Right lobe of liver (tissue), 6 donors: ENCODE measurements around the gene ELOB. TPM values are rescaled to one million over a fixed set of nuclear protein-coding genes. Genes with fewer than 3 reads are reported as not detected.

Experiments used
- ATAC-seq, 4 donors: fragments of 200-7000 bp; cut with Tn5 transposase; one replicate each; pipeline ENCODE4 v1.9.1; 2020; ENCODE audit warnings: mild to moderate bottlenecking in 4 of 4, moderate library complexity in 4 of 4
- DNase-seq, 3 donors: peaks; one replicate each; pipeline ENCODE4 v3.0.0-alpha.2; 2020
- H3K27ac ChIP-seq, 3 donors: fragments of 200-600 bp; one replicate each; pipeline ENCODE4 v1.8.0; 2022
- H3K27me3 ChIP-seq, 2 donors: fragments of 200-600 bp; one replicate each; pipeline ENCODE4 v1.8.0; 2022
- H3K36me3 ChIP-seq, 4 donors: fragments of 200-600 bp; sonication (generic) in 1 of 4; one replicate each; pipeline versions ENCODE4 v1.5.1 to v1.8.0; 2017 to 2022; ENCODE audit warnings: control low read depth in 1 of 4
- H3K4me1 ChIP-seq, 4 donors: fragments of 200-600 bp; sonication (generic) in 1 of 4; one replicate each; pipeline versions ENCODE4 v1.5.1 to v1.8.0; 2017 to 2022; ENCODE audit warnings: control low read depth in 1 of 4
- H3K4me3 ChIP-seq, 3 donors: fragments of 200-600 bp; one replicate each; pipeline ENCODE4 v1.8.0; 2022
- H3K9me3 ChIP-seq, 4 donors: fragments of 200-600 bp; sonication (generic) in 1 of 4; one replicate each; pipeline versions ENCODE4 v1.5.1 to v1.8.0; 2017 to 2022; ENCODE audit warnings: control low read depth in 1 of 4
- POLR2A ChIP-seq: fragments of 450-650 bp; IDR thresholded peaks from one replicate; pipeline ENCODE4 v1.6.1; 2017; ENCODE audit warnings: antibody characterized with exemption, mild to moderate bottlenecking
- WGBS: methylation state at CpG from one replicate; pipeline ENCODE4 v1.1.6; 2018; ENCODE audit warnings: low coverage, low lambda C conversion rate; ENCODE audit not compliant: insufficient coverage; ENCODE audit errors: missing lambda C conversion rate; 5-methylcytosine and 5-hydroxymethylcytosine counted together
- intact Hi-C, 2 donors: fragments of 100-400 bp; cut with DNase I; formaldehyde crosslinking; loops; one replicate each; pipeline versions ENCODE4 v1.11.2 to v1.14.1; 2022
- total RNA-seq, 6 experiments: library from RNA; depleted of rRNA in 2 of 6; stranded (reverse); fragments of >200 nt in 2 of 6; fragmentation: NEBNext Ultra II Directional in 3 of 6; extraction: Animal tissue kit (Norgen Biotek cat#: 25700) in 3 of 6; gene quantifications; one replicate each; pipeline versions ENCODE4 v1.1.0 to v1.2.4, GENCODE V29; 2016 to 2023
- TF ChIP-seq, protein P1 (sequence below), 4 donors: fragments of 200-600 bp in 3 of 4; fragments of 450-650 bp in 1 of 4; IDR thresholded peaks; one replicate each; pipeline versions ENCODE4 v1.5.1 to v1.8.0; 2016 to 2022; ENCODE audit warnings: antibody characterized with exemption in 4 of 4, mild to moderate bottlenecking in 2 of 4
- donor health status: DM: no; HTN: yes; CAD: no.
- donor health status: DM: no; HTN: no; CAD: no.
- donor health status: DM: no; HTN: no; CAD: no.
- donor health status: DM: no; HTN: yes; CAD: no.
- donor health status: DM: no; HTN: yes; CAD: no.

The ELOB gene
- total RNA-seq, 6 experiments from 2014 or later = 97.5 to 521 (median 122) TPM

DNA sequence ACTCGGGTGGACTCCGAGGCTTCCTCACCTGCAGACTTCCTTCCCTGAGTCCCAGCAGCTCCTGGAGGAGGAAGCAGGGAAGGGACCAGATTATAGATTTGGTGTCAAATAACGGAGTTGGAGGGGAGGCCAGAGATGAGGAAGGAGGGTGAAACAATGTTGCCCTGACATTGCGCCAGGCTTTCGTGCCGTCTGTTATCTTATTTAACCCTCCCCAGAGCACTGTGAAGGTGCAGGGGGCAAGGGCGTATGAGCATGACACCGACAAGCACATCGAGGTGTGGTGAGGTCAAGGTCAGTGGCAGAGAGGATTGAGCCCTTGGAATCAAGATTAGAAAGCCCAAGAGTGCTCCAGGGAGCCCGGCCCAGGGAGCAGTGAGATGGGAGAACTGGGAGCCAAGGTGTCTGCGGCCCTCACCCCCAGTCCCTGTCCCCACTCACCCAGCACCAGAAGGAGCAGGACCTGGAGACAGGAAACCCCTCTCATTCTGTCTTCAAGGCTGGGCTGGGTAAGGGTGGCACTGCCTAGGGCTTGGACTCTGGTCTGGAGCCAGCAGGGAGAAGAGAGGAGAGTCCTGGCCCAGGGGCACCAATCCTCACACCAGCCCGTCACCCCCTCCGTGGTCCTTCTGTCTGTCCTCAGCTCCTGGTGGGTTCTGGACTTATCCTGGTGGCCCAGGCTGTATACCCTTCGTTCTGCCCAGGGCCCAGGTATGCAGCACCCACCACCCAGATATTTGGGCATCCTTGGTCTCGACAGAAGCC lies 9.2 kb upstream of the ELOB start:
- peaks cover 0 to 4% (median 0%) of the 10 kb centered on the region in 4 donors for H3K4me1 ChIP-seq
- H3K27me3 ChIP-seq = peaks cover 0 to 12% of the 10 kb centered on the region in 2 donors
- no peak for DNase-seq
- WGBS = 20% methylated on average over 9 of the region's 15 CpGs
- intact Hi-C loops = no loop called here
- no peaks in the 10 kb centered on the region for H3K9me3 ChIP-seq
- H3K36me3 ChIP-seq = no peaks in the 10 kb centered on the region
- ATAC-seq = no peak
- H3K27ac ChIP-seq = no peak overlapping the region
- no peak for TF ChIP-seq POLR2A
- TF ChIP-seq, protein P1, sequence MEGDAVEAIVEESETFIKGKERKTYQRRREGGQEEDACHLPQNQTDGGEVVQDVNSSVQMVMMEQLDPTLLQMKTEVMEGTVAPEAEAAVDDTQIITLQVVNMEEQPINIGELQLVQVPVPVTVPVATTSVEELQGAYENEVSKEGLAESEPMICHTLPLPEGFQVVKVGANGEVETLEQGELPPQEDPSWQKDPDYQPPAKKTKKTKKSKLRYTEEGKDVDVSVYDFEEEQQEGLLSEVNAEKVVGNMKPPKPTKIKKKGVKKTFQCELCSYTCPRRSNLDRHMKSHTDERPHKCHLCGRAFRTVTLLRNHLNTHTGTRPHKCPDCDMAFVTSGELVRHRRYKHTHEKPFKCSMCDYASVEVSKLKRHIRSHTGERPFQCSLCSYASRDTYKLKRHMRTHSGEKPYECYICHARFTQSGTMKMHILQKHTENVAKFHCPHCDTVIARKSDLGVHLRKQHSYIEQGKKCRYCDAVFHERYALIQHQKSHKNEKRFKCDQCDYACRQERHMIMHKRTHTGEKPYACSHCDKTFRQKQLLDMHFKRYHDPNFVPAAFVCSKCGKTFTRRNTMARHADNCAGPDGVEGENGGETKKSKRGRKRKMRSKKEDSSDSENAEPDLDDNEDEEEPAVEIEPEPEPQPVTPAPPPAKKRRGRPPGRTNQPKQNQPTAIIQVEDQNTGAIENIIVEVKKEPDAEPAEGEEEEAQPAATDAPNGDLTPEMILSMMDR (IDR thresholded peaks at IDR 0.05) = no peak
- no peak overlapping the region for H3K4me3 ChIP-seq

DNA sequence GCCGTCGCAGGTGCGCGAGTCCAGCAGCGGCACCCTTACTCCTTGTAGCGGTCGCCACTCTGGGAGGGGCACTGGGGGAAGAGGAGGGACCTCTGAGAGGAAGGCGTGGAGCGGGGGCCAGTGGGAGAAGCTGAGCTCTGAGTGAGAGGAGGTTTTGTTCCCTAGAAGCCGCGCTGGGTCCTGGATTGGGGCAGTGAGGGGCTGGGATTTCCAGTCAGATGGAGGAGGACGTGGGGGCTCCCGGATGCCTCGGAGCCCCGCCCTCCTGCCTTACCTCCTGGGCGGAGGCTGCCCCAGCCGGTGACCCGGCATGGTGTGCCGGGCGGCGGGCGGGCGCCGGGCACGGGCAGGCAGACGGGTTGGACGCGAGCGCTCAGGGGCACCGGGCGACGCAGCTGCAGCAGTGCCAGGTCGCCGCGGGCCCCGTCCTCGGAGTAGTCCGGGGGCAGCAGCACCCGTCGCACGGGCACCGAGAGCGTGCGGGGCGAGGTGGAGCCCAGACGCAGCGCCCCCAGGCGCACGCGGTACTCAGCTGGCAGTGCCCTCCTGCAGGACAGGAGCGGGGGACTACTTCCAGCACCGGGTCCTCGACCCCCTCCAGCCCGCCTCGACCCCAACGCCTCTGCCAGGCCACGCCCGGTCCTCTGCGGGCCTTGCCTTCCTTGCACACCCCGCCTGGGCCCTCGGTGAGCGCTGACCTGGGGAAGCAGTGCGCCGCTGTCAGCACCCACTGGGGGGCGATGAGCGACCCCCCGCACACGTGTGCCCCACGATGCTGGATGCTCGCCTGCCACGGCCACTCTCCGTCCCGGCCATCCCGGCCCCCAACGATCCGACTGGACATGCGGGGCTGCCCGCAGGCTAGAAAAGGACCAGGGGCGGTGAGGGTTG lies 8.3 kb upstream of the ELOB start:
- Histone ChIP-seq H3K27me3 (peaks cover 0 to 12% of the 10 kb centered on the region in 2 donors), H3K9me3 (no peaks in the 10 kb centered on the region), H3K27ac (no peak overlapping the region), H3K4me1 (peaks cover 0 to 4% (median 0%) of the 10 kb centered on the region in 4 donors), H3K4me3 (peak overlapping the region in 2 of 3 donors; percentile 7 to 14), H3K36me3 (no peaks in the 10 kb centered on the region)
- WGBS = 0% methylated on average over 3 of the region's 79 CpGs
- ATAC-seq (peak in 2 of 4 donors; percentile 6 to 22), DNase-seq (peak in 1 of 3 donors; percentile 40)
- intact Hi-C loops = no loop called here
- TF ChIP-seq POLR2A = no peak
- TF ChIP-seq, protein P1 (IDR thresholded peaks at IDR 0.05) = no peak

DNA sequence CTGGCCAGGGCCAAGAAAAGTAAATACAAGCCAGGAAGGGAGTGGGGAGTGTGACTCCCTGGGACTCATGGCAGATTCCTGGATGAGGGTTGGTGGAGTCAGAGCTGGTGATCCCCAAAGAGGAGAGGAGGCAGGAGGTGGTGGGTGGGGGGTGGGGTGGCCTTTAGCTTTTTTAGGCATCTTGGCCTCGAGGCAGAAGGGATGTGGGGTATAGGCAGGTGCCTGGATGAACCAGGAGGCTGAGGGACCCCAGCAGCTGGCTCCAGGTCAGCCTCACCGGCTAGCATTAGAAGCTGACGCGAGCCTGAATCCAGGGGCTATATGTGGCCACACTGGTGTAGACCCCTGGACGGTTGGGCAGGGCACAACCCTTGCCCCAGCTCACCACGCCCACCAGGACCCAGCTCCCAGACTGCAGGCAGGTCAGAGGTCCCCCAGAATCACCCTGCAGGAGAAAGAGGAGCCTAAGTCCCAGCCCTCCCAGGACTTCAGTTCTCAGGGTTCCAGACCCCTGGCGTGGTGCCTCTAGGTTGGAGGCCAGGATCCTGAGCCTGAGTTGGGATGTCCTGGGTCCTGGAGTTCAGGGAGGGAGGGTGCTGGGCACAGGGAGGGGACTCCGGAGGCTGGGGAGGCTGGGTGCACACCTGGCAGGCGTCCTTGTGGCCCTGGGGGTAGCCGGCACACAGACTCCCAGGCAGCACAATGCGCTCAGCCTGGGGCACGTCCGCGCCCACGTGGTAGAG lies 7.4 kb upstream of the ELOB start:
- 11% methylated on average over 5 of the region's 15 CpGs for WGBS
- H3K27me3 ChIP-seq = peaks cover 0 to 12% of the 10 kb centered on the region in 2 donors
- peaks cover 0 to 4% (median 0%) of the 10 kb centered on the region in 4 donors for H3K4me1 ChIP-seq
- intact Hi-C loops = no loop called here
- no peaks in the 10 kb centered on the region for H3K9me3 ChIP-seq
- H3K36me3 ChIP-seq = no peaks in the 10 kb centered on the region
- TF ChIP-seq, protein P1 (IDR thresholded peaks at IDR 0.05) = no peak
- no peak for TF ChIP-seq POLR2A
- no peak overlapping the region for H3K4me3 ChIP-seq
- ATAC-seq (no peak), DNase-seq (peak in 1 of 3 donors; percentile 41)
- no peak overlapping the region for H3K27ac ChIP-seq

DNA sequence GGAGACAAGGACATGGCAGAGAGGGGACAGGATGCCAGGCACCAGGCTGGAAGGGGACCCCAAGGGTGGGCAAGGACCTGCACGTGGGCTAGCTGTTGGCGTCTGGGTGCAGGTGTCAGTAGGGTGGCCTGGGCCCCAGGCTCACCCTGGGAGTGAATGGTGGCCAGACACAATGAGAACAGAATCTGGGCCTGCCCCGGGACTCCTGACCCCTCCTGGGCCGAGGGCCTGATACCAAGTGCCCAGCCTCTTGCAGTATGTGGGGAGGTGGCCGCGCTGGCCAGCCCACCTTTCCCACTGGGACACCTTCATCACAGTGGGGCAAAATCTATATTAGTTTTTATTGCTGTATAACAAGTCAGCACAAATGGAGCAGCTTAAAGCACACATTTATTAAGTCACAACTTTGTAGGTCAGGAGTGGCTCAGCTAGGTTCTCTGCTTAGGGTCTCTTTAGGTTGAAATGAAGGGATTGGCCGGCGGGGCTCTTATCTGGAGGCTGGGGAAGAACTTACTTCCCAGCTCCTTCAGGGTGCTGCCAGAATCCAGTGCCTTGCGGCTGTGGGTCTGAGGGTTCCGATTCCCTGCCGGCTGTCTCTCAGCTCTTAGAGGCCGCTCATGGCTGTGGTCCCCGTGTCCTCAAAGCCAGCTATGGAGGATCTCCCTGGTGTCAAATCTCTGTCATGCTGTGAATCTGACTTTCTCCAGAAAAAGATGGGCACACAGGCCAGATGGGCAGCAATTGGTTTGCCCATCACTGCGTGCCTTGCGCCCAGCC lies 6.7 kb upstream of the ELOB start:
- H3K4me1 ChIP-seq = peaks cover 0 to 4% (median 0%) of the 10 kb centered on the region in 4 donors
- no peak for TF ChIP-seq POLR2A
- TF ChIP-seq, protein P1 (IDR thresholded peaks at IDR 0.05) = no peak
- intact Hi-C loops = no loop called here
- WGBS = 59% methylated on average over 5 of the region's 15 CpGs
- no peaks in the 10 kb centered on the region for H3K9me3 ChIP-seq
- no peak overlapping the region for H3K27ac ChIP-seq
- ATAC-seq (no peak), DNase-seq (no peak)
- H3K4me3 ChIP-seq = no peak overlapping the region
- peaks cover 0 to 12% of the 10 kb centered on the region in 2 donors for H3K27me3 ChIP-seq
- H3K36me3 ChIP-seq = no peaks in the 10 kb centered on the region
